GM18498 (cell line): Measurements from ENCODE around the gene SIPA1L3.

Experiments used
- ATAC-seq: cut with Tn5 transposase; IDR thresholded peaks from one replicate; pipeline ENCODE4 v1.9.1; 2021; ENCODE audit warnings: mild to moderate bottlenecking, moderate library complexity; ENCODE audit not compliant: unreplicated experiment

Gene SIPA1L3

GRCh38 chr19:37991841-37992248, 84.8 kb downstream of the SIPA1L3 start:
- ATAC-seq: no peak

GRCh38 chr19:37992761-37993160, 85.8 kb downstream of the SIPA1L3 start:
- ATAC-seq: no peak

GRCh38 chr19:37994823-37995130, 87.8 kb downstream of the SIPA1L3 start:
- no peak for ATAC-seq

- ATAC-seq: no peak
Observed at GRCh38 chr19:37995346-37995745, 88.3 kb downstream of the SIPA1L3 start.

GRCh38 chr19:37997911-37998344, 90.9 kb downstream of the SIPA1L3 start:
- no peak for ATAC-seq

GRCh38 chr19:37998801-37999308, 91.8 kb downstream of the SIPA1L3 start:
- no peak for ATAC-seq

GRCh38 chr19:37999309-38000213, 92.6 kb downstream of the SIPA1L3 start:
- ATAC-seq: no peak

GRCh38 chr19:38001158-38001781, 94.3 kb downstream of the SIPA1L3 start:
- no peak for ATAC-seq

- ATAC-seq: no peak
Observed at GRCh38 chr19:38003438-38004185, 96.6 kb downstream of the SIPA1L3 start.

GRCh38 chr19:38004186-38004520, 97.1 kb downstream of the SIPA1L3 start:
- peak; percentile 21 for ATAC-seq

GRCh38 chr19:38004521-38005223, 97.7 kb downstream of the SIPA1L3 start:
- ATAC-seq: peak; percentile 71

- no peak for ATAC-seq
Observed at GRCh38 chr19:38005224-38005614, 98.2 kb downstream of the SIPA1L3 start.

GRCh38 chr19:38006361-38007045, 99.5 kb downstream of the SIPA1L3 start:
- ATAC-seq: no peak

GRCh38 chr19:38009650-38010242, 102.7 kb downstream of the SIPA1L3 start:
- no peak for ATAC-seq

- ATAC-seq: no peak
Observed at GRCh38 chr19:38011426-38011825, 104.4 kb downstream of the SIPA1L3 start.

GRCh38 chr19:38012290-38012689, 105.3 kb downstream of the SIPA1L3 start:
- ATAC-seq: no peak

GRCh38 chr19:38012944-38013343, 105.9 kb downstream of the SIPA1L3 start:
- no peak for ATAC-seq

- ATAC-seq: no peak
Observed at GRCh38 chr19:38013913-38014580, 107.0 kb downstream of the SIPA1L3 start.

GRCh38 chr19:38015216-38015615, 108.2 kb downstream of the SIPA1L3 start:
- ATAC-seq: no peak
